ENCODE measurements around the gene POLDIP2.

The POLDIP2 gene

GRCh38 chr17:28315846-28316705, 41.3 kb downstream of the POLDIP2 start:
- no peak for DNase-seq (ENCODE audit: low read depth)

- no peak for DNase-seq (ENCODE audit: low read depth)
Observed at GRCh38 chr17:28313841-28314240, 43.5 kb downstream of the POLDIP2 start.

- DNase-seq (ENCODE audit: low read depth) = no peak
Observed at GRCh38 chr17:28306954-28307401, 50.3 kb downstream of the POLDIP2 start.

GRCh38 chr17:28298449-28298848, 58.9 kb downstream of the POLDIP2 start:
- DNase-seq (ENCODE audit: low read depth) = no peak
